ENCODE data around the gene LRRC75B. TPM values are rescaled to one million over a fixed set of nuclear protein-coding genes. Genes with fewer than 3 reads are reported as not detected.
"Not testable (repeated sequence)": the region's sequence is repeated elsewhere in the genome, so short reads cannot be mapped to it uniquely, and the experiment has no call there.

LRRC75B gene
- total and polyA plus RNA-seq, 9 of the 15 experiments (the other 6 are each of a cell fraction or from before 2014, with no cell fraction given), result 0.10 to 2.8 (median 1.0) TPM; not detected in 1

GRCh38 chr22:24607429-24607983 is 14.6 kb upstream of the LRRC75B start:
- H3K9ac ChIP-seq (ENCODE audit: insufficient read depth in 1 of 2, low read depth in 2 of 2, low read length in 2 of 2), result peak overlapping the region in 1 of 2 experiments; percentile 50; a peak in 2 of 4 replicates
- TF ChIP-seq L3MBTL2 (IDR thresholded peaks at IDR 0.05), result peak; percentile 59; the same call in 1 of the 2 replicates
- peak; percentile 82 for TF ChIP-seq USF2 (CRISPR knock-in tag; IDR thresholded peaks at IDR 0.05)
- peak; percentile 90 for TF ChIP-seq MAX (CRISPR knock-in tag; IDR thresholded peaks at IDR 0.05)
- peak; percentile 8; the same call in 1 of the 2 replicates for TF ChIP-seq MAFK (IDR thresholded peaks at IDR 0.05; ENCODE audit: low read length)
- TF ChIP-seq NR2C1 (IDR thresholded peaks at IDR 0.05), result peak; percentile 38; the same call in 1 of the 2 replicates
- TF ChIP-seq NR2C1 (tag; IDR thresholded peaks at IDR 0.05), result peak; percentile 53; the same call in 1 of the 2 replicates
- TF ChIP-seq MNT (conservative IDR thresholded peaks at IDR 0.05), result peak in 1 of 2 experiments; percentile 53; a peak in 1 of 4 replicates
- TF ChIP-seq CBFA2T2 (conservative IDR thresholded peaks at IDR 0.05), result peak; percentile 53; the same call in 1 of the 2 replicates
- TF ChIP-seq CXXC5 (CRISPR knock-in tag; IDR thresholded peaks at IDR 0.05), result peak; percentile 57
- peak; percentile 74 for TF ChIP-seq ATF3 (IDR thresholded peaks at IDR 0.05)
- TF ChIP-seq ATF3 (CRISPR knock-in tag; conservative IDR thresholded peaks at IDR 0.05), result not testable (repeated sequence)
- 0 out of 2 replicates have a peak, but pooled peaks have one; percentile 21 for TF ChIP-seq ZBTB12 (CRISPR knock-in tag; IDR thresholded peaks at IDR 0.05)

More at GRCh38 chr22:24607429-24607983, 14.6 kb upstream of the LRRC75B start:
- CTCF ChIA-PET (ENCODE audit: low intra/inter-chr PET ratio); H3K4me3 ChIP-seq; H3K4me2 ChIP-seq (ENCODE audit: insufficient read depth, low read length); BruUV-seq (replicated peaks); intact Hi-C loops (cut with micrococcal nuclease); H3K9me3 ChIP-seq (replicated peaks; ENCODE audit: control insufficient read depth, insufficient read depth, low read depth, low read length); H3K9me1 ChIP-seq (ENCODE audit: control insufficient read depth, insufficient read depth, low read length); in situ Hi-C loops (cut with MboI); H3K36me3 ChIP-seq (ENCODE audit: control insufficient read depth, insufficient read depth, low read length); POLR2A ChIA-PET; H3K27ac ChIP-seq (ENCODE audit: extremely low read depth, low read depth, low read length); H4K20me1 ChIP-seq (replicated peaks; ENCODE audit: control insufficient read depth, insufficient read depth, low read length); FAIRE-seq; H3K79me2 ChIP-seq (ENCODE audit: control insufficient read depth, insufficient read depth, low read length); H3K27me3 ChIP-seq (ENCODE audit: control insufficient read depth in 2 of 2, insufficient read depth in 2 of 2, low read length in 2 of 2): not testable (repeated sequence)
- WGBS (ENCODE audit: insufficient coverage, low coverage, missing lambda C conversion rate), result 38% methylated on average over 8 of the region's 18 CpGs
- peak overlapping the region; percentile 76 for H2AFZ ChIP-seq (ENCODE audit: low read depth, low read length)
- ATAC-seq (peak; percentile 80), DNase-seq (ENCODE audit: extremely low read depth in 1 of 4, low spot score in 3 of 4) (peak; percentile 56 to 81 (median 57))
- H3K4me1 ChIP-seq (replicated peaks in 1 of 2; ENCODE audit: control insufficient read depth in 2 of 2, insufficient read depth in 2 of 2, low read length in 2 of 2), result peaks cover 2 to 20% of the 10 kb centered on the region in 2 experiments; a peak in 3 of 5 replicates
